K562 (cell line): Measurements from ENCODE around the gene MARK2. TPM values are rescaled to one million over a fixed set of nuclear protein-coding genes. Genes with fewer than 3 reads are reported as not detected.
A peak's percentile ranks its signal among the peaks of the same experiment; 100 is the strongest.

Experiments used
- ATAC-seq: fragments of 200-7000 bp; cut with Tn5 transposase; 3 replicates; pipeline ENCODE4 v1.9.1; 2020; ENCODE audit warnings: moderate library complexity
- BruUV-seq: library from RNA; stranded (reverse); fragments of 400-500 nt; replicated peaks from 2 replicates; lab custom pipeline; 2021; lab: Mats Ljungman, UMichigan
- CTCF ChIA-PET: fragments of 300-600 bp; formaldehyde crosslinking; extraction: SDS; loops from one replicate; lab custom pipeline; 2021; ENCODE audit warnings: low intra/inter-chr PET ratio; lab: Yijun Ruan, JAX
- POLR2A ChIA-PET: fragments of 300-600, 350-650 bp; sonication (Branson Sonifier 250); formaldehyde crosslinking; extraction: SDS; loops from one replicate; lab custom pipeline; 2021; ENCODE audit warnings: antibody characterized with exemption, inconsistent platforms; lab: Yijun Ruan, JAX
- DNase-seq, 4 experiments: peaks; one replicate each; pipeline versions ENCODE4 v3.0.0 to v3.0.0-alpha.2; 2011 to 2018; ENCODE audit warnings: low spot score in 3 of 4, mixed read lengths in 3 of 4; ENCODE audit errors: extremely low read depth in 1 of 4
- FAIRE-seq: peaks from 2 replicates; lab custom pipeline; 2011; peaks lifted over from hg19 to GRCh38; lab: Jason Lieb, UNC
- H2AFZ ChIP-seq: 2 replicates; pipeline ENCODE4 v1.6.0; 2011; ENCODE audit warnings: low read depth, low read length, control low read depth, inconsistent platforms
- H3K27ac ChIP-seq: fragments of 200-600 bp; 3 replicates; pipeline ENCODE4 v1.8.0; 2011; ENCODE audit warnings: low read depth, mild to moderate bottlenecking, control low read depth, inconsistent platforms, low read length, moderate library complexity, mixed read lengths; ENCODE audit errors: extremely low read depth
- H3K27me3 ChIP-seq, 2 experiments: fragments of 300-600 bp in 1 of 2; 2 replicates in 1 of 2; 3 replicates in 1 of 2; pipeline versions ENCODE4 v1.6.0 to v1.8.0; 2011; ENCODE audit warnings: inconsistent platforms in 2 of 2, low read length in 2 of 2, mild to moderate bottlenecking in 1 of 2, mixed read lengths in 1 of 2, moderate library complexity in 1 of 2; ENCODE audit not compliant: control insufficient read depth in 2 of 2, insufficient read depth in 2 of 2
- H3K36me3 ChIP-seq: fragments of 300-600 bp; 3 replicates; pipeline ENCODE4 v1.8.0; 2011; ENCODE audit warnings: mild to moderate bottlenecking, low read length, inconsistent platforms; ENCODE audit not compliant: control insufficient read depth, insufficient read depth
- H3K4me1 ChIP-seq, 2 experiments: fragments of 200-600 bp in 1 of 2; replicated peaks in 1 of 2; 2 replicates in 1 of 2; 3 replicates in 1 of 2; pipeline versions ENCODE4 v1.5.1 to v1.8.0; 2011; ENCODE audit warnings: inconsistent platforms in 2 of 2, low read length in 2 of 2, mild to moderate bottlenecking in 1 of 2, mixed read lengths in 1 of 2, moderate library complexity in 1 of 2; ENCODE audit not compliant: control insufficient read depth in 2 of 2, insufficient read depth in 2 of 2
- H3K4me2 ChIP-seq: 2 replicates; pipeline ENCODE4 v1.6.1; 2011; ENCODE audit warnings: low read length, control low read depth, inconsistent platforms, mixed read lengths; ENCODE audit not compliant: insufficient read depth
- H3K4me3 ChIP-seq: fragments of 200-600 bp; sonication (generic), shearing (Covaris generic); 2 replicates; pipeline ENCODE4 v1.5.1; 2016; ENCODE audit warnings: control low read depth, inconsistent platforms
- H3K79me2 ChIP-seq: fragments of 200-600 bp; 3 replicates; pipeline ENCODE4 v1.8.0; 2011; ENCODE audit warnings: low read length, inconsistent platforms; ENCODE audit not compliant: control insufficient read depth, insufficient read depth
- H3K9ac ChIP-seq, 2 experiments: 2 replicates each; pipeline versions ENCODE4 v1.6.0 to v1.6.1; 2011; ENCODE audit warnings: low read depth in 2 of 2, low read length in 2 of 2, control low read depth in 1 of 2, inconsistent platforms in 1 of 2, mild to moderate bottlenecking in 1 of 2, mixed read lengths in 1 of 2; ENCODE audit not compliant: insufficient read depth in 1 of 2
- H3K9me1 ChIP-seq: one replicate; pipeline ENCODE4 v1.6.0; 2011; ENCODE audit warnings: inconsistent platforms, mild to moderate bottlenecking, low read length, moderate library complexity; ENCODE audit not compliant: control insufficient read depth, insufficient read depth
- H3K9me3 ChIP-seq: replicated peaks from 2 replicates; pipeline ENCODE4 v1.5.1; 2011; ENCODE audit warnings: low read depth, low read length, inconsistent platforms; ENCODE audit not compliant: control insufficient read depth, insufficient read depth
- H4K20me1 ChIP-seq: replicated peaks from 2 replicates; pipeline ENCODE4 v1.6.1; 2011; ENCODE audit warnings: low read length, inconsistent platforms, mixed read lengths; ENCODE audit not compliant: control insufficient read depth, insufficient read depth
- EGR1 ChIP-seq: fragments of 450-650 bp; conservative IDR thresholded peaks from 2 replicates; pipeline ENCODE4 v1.6.1; 2017; ENCODE audit warnings: mild to moderate bottlenecking
- KDM1A ChIP-seq, 2 experiments: fragments of 450-650 bp; IDR thresholded peaks; 2 replicates each; pipeline ENCODE4 v1.6.1; 2016; ENCODE audit warnings: mild to moderate bottlenecking in 2 of 2
- MAX ChIP-seq: sonication (generic); formaldehyde crosslinking; IDR thresholded peaks from 2 replicates; pipeline ENCODE4 v1.9.0; 2022; ENCODE audit warnings: mild to moderate bottlenecking, missing genetic modification reagents
- MCM3 ChIP-seq: fragments of 450-650 bp; IDR thresholded peaks from 2 replicates; pipeline ENCODE4 v1.6.1; 2016
- MNT ChIP-seq, 2 experiments: fragments of 450-650 bp; conservative IDR thresholded peaks; 2 replicates each; pipeline ENCODE4 v1.6.1; 2017; ENCODE audit warnings: mild to moderate bottlenecking in 2 of 2, moderate library complexity in 2 of 2
- PHF8 ChIP-seq: fragments of 200-600 bp; sonication (generic); IDR thresholded peaks from 2 replicates; pipeline ENCODE4 v1.6.1; 2012; ENCODE audit warnings: mixed run types, mild to moderate bottlenecking, inconsistent platforms, low read length, moderate library complexity, borderline replicate concordance
- SFPQ ChIP-seq: fragments of 200-400 bp; formaldehyde crosslinking; IDR thresholded peaks from 2 replicates; pipeline ENCODE4 v1.6.1; 2017; ENCODE audit warnings: mild to moderate bottlenecking, low read depth, low read length, moderate library complexity
- SMC3 ChIP-seq: conservative IDR thresholded peaks from 2 replicates; pipeline ENCODE4 v1.6.1; 2011; ENCODE audit warnings: low read depth, low read length, improper control_type of control experiment; ENCODE audit not compliant: insufficient read depth
- TCF7L2 ChIP-seq: fragments of 150-350 bp; IDR thresholded peaks from 2 replicates; pipeline ENCODE4 v1.6.1; 2016; ENCODE audit warnings: low read depth, mild to moderate bottlenecking, low read length, moderate library complexity
- TFAP4 ChIP-seq: sonication (generic); formaldehyde crosslinking; IDR thresholded peaks from 2 replicates; pipeline ENCODE4 v1.8.0; 2022; ENCODE audit warnings: missing genetic modification reagents, mild to moderate bottlenecking, moderate library complexity, borderline replicate concordance
- TOE1 ChIP-seq, 2 experiments: fragments of 450-650 bp in 1 of 2; sonication (generic) in 1 of 2; formaldehyde crosslinking in 1 of 2; IDR thresholded peaks; 2 replicates each; pipeline versions ENCODE4 v1.7.1 to v1.8.0; 2016 to 2022; ENCODE audit warnings: borderline replicate concordance in 2 of 2, mild to moderate bottlenecking in 2 of 2, antibody characterized with exemption in 1 of 2, inconsistent platforms in 1 of 2, low read depth in 1 of 2, missing genetic modification reagents in 1 of 2, moderate library complexity in 1 of 2
- ZC3H11A ChIP-seq: IDR thresholded peaks from 2 replicates; pipeline ENCODE4 v1.6.1; 2012; ENCODE audit warnings: low read depth, low read length, improper control_type of control experiment
- ZNF133 ChIP-seq: fragments of 250-450 bp; sonication (Bioruptor Pico); IDR thresholded peaks from 2 replicates; pipeline ENCODE4 v1.4.0; 2020; ENCODE audit warnings: mild to moderate bottlenecking
- WGBS: fragments of 100-300 bp; shearing (Covaris generic); methylation state at CpG from one replicate; pipeline ENCODE4 v1.1.6; 2016; ENCODE audit warnings: low coverage, mixed read lengths; ENCODE audit not compliant: insufficient coverage; ENCODE audit errors: missing lambda C conversion rate; 5-methylcytosine and 5-hydroxymethylcytosine counted together
- in situ Hi-C: fragments of 300-500 bp; cut with MboI; formaldehyde crosslinking; loops from 4 replicates; pipeline ENCODE4 v1.15.0; 2018; ENCODE audit warnings: inconsistent platforms, mixed read lengths
- intact Hi-C: fragments of 100-400 bp; cut with micrococcal nuclease; formaldehyde crosslinking; loops from 2 replicates; pipeline ENCODE4 v1.14.2; 2022
- polyA plus RNA-seq, 8 experiments: library from polyadenylated mRNA; depleted of rRNA in 4 of 8; stranded (reverse) in 5 of 8; unstranded in 3 of 8; fragments of >200 nt; fragmentation: Nextera tagmentation in 2 of 8; fragmentation: Illumina TruSeq in 1 of 8; extraction: Ambion mirVana in 2 of 8; extraction: Trizol in 1 of 8; gene quantifications; 2 replicates each; pipeline versions ENCODE4 v1.2.1 to v1.2.3, GENCODE V29; 2011 to 2014; ENCODE audit warnings: inconsistent platforms in 1 of 8, missing spikeins in 1 of 8
- total RNA-seq, 7 experiments: library from RNA; depleted of rRNA in 6 of 7; stranded (reverse); fragments of >200 nt in 6 of 7; fragmentation: Illumina TruSeq in 2 of 7; extraction: Trizol in 2 of 7; gene quantifications; 2 replicates each; pipeline versions ENCODE4 v1.2.1 to v1.2.3, GENCODE V29; 2011 to 2021; ENCODE audit warnings: low replicate concordance in 1 of 7
- TF ChIP-seq, protein P1 (sequence below): fragments of 250-450 bp; sonication (Bioruptor Pico); IDR thresholded peaks from 2 replicates; pipeline ENCODE4 v1.8.0; 2021; ENCODE audit warnings: borderline replicate concordance, mild to moderate bottlenecking, moderate library complexity; ENCODE audit not compliant: poor library complexity, severe bottlenecking

Gene MARK2
- total and polyA plus RNA-seq, 9 of the 15 experiments (the other 6 are each of a cell fraction or from before 2014, with no cell fraction given): 0.32 to 43.5 (median 15.1) TPM

- H3K9me1 ChIP-seq: no peaks in the 10 kb centered on the region
- peak overlapping the region; percentile 82 for H2AFZ ChIP-seq
- no peaks in the 10 kb centered on the region for H4K20me1 ChIP-seq
- H3K27me3 ChIP-seq: no peaks in the 10 kb centered on the region
- TSS peak; percentile 50 for BruUV-seq
- peak overlapping the region; percentile 48 for H3K4me3 ChIP-seq
- no peaks in the 10 kb centered on the region for H3K9me3 ChIP-seq
- DNase-seq: peak; percentile 76 to 79 (median 77)
- WGBS: 8% methylated on average over 46 of the region's 56 CpGs
- peaks cover 36 to 67% of the 10 kb centered on the region in 2 experiments for H3K4me1 ChIP-seq
- ChIA-PET POLR2A (interaction anchor here (0.6 to 1.3 kb wide), 4 partner anchors 10 to 144 kb away, joined by 3 to 4 read pairs (median 4); no protein-coding TSS in a partner anchor), CTCF (interaction anchor here (0.6 to 1.2 kb wide), 2 partner anchors 149 to 232 kb away, joined by 3 read pairs; no protein-coding TSS in a partner anchor)
- H3K36me3 ChIP-seq: 0 out of 3 replicates have a peak, but pooled peaks cover 2% of the 10 kb centered on the region
- ATAC-seq: peak; percentile 58
- peak overlapping the region; percentile 43 to 95; a peak in 3 of 4 replicates for H3K9ac ChIP-seq
- no peaks in the 10 kb centered on the region for H3K79me2 ChIP-seq
- peak overlapping the region; percentile 83 for H3K4me2 ChIP-seq
- in situ Hi-C loops (no loop called here), intact Hi-C loops (loop anchor here (5.0 kb wide), 1 partner anchor 149 kb away; the partner anchor contains the start of gene ZFTA)
- no peak for FAIRE-seq
- no peak overlapping the region for H3K27ac ChIP-seq
- TF ChIP-seq, protein P1, sequence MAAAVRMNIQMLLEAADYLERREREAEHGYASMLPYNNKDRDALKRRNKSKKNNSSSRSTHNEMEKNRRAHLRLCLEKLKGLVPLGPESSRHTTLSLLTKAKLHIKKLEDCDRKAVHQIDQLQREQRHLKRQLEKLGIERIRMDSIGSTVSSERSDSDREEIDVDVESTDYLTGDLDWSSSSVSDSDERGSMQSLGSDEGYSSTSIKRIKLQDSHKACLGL: no peak
- TF ChIP-seq MCM3 (no peak), SMC3 (0 out of 2 replicates have a peak, but pooled peaks have one; percentile 8), KDM1A (IDR thresholded peaks at IDR 0.05) (no peak), ZC3H11A (no peak), ZNF133 (CRISPR knock-in tag) (no peak), TFAP4 (CRISPR knock-in tag) (peak; percentile 65), PHF8 (0 out of 2 replicates have a peak, but pooled peaks have one; percentile 10), SFPQ (no peak), MNT (conservative IDR thresholded peaks at IDR 0.05) (no peak), TCF7L2 (no peak), MAX (peak; percentile 44), EGR1 (no peak), TOE1 (IDR thresholded peaks at IDR 0.05; ENCODE audit: borderline replicate concordance) (no peak), TOE1 (CRISPR knock-in tag; IDR thresholded peaks at IDR 0.05; ENCODE audit: borderline replicate concordance, low read depth) (no peak)
These were observed 77.3 kb downstream of the MARK2 start for GRCh38 chr11:63915961-63916836.
